Left forelimb (tissue), 1 donor: Measurements from ENCODE around the gene NUAK1.

ENCODE experiments used
- DNase-seq: peaks from one replicate; pipeline ENCODE4 v3.0.0-alpha.2; 2018; ENCODE audit warnings: low spot score

NUAK1 gene

DNA sequence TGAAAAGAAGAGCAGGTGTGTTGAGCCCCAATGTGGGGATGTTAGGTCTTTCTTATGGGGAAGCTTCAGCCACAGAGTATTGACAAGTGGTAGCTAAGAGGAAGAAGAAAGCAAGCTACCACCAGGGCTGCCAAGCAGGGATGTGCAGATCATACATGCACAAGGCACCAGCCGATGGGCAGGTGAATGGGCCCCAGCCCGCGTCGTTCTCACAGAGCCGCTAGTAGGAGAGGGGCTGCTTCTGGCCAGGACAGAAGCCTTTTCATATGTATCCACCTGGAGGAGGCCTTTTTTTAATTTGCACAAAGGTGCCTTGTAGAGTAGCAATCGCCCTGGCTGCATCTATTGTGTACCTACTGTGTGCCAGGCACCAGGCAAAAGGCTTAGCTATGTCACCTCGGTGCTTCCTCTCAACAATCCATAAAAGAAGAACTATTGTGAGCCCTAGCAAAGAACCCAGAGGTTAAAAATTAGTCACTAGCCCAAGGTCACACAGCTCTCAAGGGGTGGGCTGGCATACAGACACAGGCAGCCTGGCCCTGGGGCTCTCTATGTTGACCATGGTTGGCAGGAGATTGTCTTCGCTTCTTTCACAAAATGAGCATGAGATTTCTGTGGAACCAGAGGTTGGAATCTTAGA, 8.2 kb downstream of the NUAK1 start:
- no peak for DNase-seq

DNA sequence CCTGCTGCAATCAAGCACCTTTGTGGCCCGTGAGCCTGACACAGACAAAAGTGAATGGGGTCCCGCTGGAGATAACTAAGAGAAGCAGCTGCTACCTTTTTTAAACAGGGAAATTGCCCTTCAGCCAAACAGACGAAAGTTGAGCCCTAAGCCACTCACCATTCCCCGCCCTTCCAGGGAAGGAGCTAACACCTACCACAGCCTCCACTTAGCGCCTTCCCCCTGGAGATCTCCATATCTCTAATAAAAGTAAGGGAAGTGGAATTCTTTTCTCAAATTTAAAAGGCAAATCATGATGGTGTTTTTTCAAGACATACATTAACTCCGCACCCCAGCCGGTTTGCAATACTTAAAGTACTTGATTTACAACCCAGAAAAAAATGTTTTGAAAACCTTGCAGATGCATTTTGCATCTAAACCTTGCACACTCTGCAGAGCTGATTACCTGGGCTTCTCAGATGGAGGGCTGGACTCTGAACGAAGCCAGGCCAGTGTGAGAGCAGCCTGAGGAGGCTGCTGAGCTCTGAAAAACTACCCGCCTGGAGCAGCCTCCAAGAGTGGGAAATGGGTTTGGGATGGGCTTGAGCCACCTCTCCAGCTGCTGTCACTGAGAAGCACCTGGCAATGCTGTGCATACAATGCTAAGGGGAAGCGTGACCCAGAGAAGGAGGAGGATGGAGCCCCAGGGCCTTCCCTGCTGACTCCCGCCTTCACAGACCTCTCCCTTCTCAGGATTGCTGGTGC, 10.0 kb downstream of the NUAK1 start:
- DNase-seq: no peak

DNA sequence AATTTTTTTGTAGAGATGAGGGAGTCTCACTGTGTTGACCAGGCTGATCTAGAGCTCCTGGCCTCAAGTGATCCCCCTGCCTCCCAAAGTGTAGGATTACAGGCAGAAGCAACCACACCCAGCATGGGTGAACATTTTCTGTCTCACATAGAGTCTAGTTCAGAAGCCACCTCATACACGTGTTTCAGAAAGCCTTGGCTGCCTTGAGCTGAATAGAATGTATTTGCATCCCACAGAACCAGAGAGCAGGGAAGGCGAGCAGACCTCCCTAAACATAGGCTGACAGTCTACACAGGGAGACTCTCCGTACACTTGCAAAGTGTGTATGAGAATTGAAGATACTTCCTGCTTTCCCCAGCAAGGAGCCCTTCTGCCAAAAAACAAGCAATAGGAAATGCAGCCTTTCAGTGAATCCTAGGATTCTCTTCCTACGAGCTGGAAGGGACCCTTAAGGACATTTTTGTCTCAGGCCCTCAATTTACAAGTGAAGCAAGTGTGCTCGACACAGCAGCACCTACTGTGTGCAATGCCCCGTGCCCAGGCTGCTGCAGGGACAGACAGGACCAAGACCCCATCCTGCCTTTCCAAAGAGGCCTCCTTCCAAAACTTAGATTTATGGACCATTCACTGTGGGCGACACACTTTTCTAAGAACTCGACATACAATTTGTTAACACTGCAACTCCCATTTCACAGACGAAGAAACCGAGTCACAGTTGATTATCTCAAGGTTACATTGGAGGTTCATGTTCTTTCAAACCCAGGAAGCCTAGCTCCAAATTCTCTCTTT, 11.2 kb downstream of the NUAK1 start:
- DNase-seq: no peak

DNA sequence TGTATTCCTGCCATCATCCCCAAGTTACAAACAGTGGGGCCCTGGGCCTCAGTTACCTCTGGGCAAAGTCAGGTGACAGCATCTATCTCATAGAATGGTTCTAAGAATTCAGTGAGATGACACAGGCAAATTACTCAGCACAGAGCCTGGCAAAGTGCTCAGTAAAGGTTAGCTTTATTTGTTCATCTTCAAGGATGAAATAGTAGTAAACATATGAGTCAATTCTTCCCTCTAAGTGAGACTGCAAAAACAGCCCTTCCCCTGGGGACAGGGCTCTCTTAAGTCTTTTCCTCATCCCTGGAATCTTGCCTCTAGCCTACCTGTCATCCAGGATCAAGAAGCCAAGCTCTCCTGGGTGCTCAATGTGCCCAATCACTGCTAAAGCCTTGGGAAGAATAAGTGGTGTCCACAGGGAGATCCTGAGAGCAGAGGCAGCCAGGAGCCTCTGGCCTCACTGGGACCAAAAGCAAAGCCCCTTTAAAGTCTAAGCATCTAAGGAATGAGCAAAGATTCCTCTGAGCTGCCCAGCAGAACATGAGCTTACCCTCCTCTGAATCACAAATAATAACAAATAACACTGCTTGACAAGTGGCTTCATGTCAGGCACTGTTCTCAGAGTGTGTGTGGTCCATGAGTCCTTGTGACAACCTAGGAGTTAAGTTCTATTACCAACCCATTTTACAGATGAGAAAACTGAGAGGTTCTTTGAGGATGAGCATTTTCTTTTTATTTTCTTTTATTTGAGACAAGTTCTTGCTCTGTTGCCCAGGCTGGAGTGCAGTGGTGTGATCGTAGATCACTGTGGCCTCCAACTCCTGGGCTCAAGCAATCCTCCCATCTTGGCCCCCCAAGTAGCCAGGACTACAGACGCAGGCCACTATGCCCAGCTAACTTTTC, 12.1 kb downstream of the NUAK1 start:
- no peak for DNase-seq

DNA sequence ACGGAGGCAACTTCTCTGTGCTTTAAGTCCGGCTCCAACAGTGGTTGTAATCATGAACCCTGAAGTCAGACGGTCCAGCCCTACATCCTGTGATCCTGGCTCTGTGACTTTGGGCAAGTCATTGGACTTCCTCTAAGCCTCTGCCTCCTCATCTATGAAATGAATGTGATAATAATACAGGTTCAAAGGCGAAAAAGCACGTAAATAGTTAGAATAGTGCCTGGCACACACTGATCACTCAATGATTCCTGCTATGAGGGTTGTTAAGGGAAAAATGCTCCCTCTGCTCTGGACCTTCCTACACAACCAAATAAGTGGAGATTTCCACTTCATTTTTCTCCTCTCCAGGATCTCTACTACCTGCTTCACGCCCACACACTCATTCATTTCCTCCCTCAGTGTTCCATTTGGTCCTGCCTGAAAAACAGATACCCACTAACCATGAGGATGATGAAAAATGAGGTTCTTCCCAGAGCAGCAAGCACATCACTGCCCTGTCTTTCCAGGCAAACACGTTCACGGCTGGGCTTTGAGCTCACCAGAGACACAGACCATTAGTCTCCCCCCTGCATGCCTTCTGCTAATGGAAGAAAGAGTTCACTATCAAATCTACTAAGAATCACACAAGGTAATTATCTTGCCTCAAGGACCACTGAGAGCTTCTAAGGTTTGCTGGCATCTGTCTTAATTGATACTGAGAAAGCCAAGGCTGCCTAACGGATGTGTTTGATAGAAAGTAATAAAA, 13.2 kb downstream of the NUAK1 start:
- no peak for DNase-seq

DNA sequence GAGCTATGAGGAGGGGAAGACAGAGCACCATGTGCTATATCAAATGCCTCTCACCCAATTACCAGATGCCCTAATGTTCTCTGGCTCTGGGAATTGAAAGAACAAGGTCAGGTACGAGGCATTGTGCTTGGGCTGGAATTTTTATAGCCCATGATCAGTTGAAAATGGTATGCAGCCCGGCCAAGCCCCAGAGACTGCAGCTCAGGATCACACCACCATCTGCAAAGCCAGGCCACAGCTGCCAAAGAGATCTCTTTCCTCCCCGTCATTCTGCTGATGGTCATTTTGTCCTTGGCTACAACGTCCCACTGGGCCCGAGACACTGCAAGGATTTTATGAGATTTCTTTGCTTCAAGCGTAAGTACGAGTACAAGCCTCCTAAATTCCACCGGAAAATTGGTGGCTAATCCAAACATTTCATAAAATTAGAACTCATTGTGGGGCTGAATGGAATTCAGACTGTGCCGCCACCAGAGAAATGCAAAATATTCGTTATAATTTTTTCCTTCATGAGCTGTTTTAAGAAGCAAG, 15.1 kb downstream of the NUAK1 start:
- DNase-seq: no peak

DNA sequence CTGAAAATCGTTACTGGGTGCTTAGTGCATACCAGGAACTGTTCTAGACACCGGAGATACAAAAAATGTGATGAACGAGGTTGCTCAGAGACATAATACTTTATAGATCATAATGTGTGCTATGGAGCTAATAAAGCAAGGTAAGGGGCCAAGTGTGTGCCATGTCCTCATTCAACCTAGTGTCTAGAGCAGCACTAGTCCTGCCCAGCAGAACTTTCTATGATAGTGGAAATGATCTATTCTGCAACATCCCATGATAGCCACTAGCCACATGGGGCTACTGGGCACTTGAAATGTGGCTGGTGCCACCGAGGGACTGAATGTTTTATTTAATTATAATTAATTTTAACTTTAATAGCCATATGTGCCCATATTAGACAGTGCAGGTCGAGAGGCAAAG, 15.6 kb downstream of the NUAK1 start:
- no peak for DNase-seq

DNA sequence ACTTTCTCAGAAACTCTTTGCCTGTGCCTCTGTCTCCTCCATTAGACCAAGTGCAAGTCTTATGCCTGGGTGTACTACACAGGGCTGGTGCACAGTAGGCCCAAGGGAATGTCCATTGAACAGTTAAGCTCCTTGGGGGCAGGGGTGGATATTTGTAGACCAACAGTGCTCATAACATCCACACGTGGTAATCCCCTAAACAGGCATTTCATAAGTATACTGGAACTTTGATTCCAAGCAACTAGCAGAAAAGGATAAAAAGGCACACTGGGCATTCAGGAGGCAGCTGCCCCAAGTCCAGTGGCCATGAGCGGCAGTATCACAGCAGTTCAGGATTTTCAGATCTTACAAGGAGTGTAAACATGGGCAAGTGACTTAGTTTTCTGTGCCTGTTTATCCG, 16.8 kb downstream of the NUAK1 start:
- no peak for DNase-seq

DNA sequence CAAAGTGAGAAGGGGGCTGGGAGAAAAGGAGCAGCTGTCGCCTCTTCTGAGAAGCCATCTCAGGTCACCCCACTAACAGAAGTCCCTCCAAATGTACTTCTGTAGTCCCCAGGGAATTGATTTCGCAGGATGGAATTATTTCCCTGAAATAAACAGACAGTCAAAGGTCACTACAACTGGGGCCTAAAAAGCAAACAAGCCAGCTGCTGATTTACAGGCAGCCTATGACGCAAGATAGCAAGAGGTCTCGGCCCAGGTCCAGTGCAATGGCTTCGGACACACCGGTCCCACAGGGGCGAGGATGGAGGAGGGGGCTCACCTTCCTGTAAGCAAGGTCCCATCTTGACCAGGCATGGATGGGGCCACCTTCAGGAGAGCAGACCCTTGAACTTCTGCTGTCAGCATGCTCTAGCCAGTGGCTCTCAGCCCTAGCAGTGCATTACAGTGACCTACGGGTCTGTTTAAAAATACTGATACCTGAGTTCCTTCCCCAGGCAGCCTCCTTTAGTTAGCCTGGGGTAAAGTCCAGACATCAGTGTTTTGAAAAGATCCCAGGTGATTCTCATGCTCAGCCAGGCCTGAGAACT, 18.1 kb downstream of the NUAK1 start:
- DNase-seq: no peak

DNA sequence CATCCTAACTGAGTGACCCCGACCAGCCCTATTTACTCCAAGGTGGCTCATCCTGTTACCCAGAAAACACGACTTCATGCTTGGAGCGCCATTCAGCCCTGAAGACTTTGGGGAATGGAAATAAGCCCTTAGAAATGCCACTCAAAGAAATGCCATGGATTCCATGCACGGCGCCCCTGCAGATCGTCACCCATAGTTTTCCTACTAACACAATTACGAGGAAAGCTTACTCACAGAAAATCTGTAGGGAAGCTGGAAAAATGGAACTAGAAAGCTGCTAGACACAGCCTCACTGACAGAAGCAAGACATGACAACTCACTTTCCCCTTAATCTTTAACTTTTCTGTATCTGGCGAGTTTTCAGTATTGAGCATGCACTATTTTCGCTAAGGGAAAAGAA, 19.5 kb downstream of the NUAK1 start:
- DNase-seq: no peak

DNA sequence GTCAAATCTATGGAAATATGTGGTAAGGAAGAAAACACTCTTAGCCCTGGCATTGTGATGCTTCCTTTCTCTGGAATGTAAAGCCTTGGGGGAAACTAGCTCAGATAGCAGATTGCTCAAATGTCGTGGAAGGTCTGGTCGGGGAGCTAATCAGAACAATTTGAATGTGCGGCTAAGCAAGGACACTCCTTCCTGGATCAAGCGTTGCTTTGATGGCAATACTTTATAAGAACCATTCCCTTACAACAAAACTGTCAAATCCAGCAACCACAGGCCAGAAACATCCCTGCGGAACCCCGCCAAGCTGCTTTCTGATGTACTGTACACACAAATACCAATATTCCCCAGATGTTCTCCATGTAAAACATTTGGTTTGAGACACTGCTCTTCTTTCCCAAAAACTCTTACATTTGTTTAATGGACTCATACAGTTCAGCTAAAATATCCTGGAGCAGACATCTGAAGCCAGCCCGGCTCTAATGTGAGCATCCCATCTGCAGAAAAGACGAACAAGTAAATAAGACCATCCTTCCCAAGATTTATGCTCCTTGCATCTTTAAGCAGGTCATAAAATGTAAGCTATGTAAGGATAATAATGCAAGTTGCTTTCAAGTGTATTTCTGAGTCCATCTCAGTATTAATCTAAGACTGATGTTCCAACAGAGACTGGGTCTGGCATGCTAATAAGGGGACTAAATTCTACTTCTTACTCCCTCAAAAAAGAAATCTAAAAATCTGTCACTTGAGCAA, 20.2 kb downstream of the NUAK1 start:
- DNase-seq: no peak

DNA sequence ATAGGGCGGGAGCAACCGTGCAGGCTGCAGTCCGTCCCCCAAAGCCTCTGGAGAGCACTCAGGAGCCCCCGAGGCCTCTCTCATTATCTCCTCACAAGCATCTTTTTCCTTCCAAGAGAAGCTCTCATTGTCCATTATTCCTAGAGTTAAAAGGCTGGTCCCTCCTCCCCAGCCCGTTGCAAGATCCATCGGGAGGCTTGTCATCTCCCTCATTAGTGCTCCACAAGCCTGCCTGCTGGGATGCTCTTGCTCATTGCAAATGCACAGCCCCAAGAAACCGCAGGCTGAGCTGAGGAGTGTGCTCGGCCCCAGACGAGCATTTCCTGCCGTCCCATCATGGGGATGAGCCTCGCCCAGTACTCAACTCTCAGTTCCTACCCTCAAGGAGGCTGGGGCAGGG, 23.3 kb downstream of the NUAK1 start:
- DNase-seq: no peak

DNA sequence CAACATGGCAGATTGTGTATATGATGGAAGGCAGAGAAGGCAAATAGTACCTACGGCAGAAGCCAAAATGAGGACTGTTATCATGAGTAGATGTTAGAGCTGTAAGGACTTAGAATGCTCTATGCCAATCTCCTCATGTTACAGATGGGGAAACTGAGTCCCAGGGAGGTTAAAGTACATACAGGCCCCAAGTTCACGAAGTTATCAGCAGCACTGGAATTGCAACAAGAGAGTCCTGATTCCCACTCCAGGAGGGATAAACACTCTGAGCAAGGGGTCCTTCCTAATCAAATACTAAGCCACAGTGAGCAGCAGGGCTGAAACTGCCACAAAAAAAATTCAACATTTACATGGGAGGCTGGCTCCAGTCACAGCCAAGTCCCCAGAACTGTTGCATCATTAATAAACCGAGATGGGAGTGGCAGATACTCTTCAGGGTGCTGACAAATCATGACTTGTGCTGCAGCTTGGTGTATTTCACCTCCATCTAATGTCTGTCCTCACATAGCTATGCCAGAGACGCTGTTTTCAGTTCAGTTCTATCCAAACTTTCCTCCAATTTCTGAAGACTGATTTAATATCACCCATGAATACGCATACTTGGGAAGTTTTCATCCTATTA, 24.2 kb downstream of the NUAK1 start:
- no peak for DNase-seq

DNA sequence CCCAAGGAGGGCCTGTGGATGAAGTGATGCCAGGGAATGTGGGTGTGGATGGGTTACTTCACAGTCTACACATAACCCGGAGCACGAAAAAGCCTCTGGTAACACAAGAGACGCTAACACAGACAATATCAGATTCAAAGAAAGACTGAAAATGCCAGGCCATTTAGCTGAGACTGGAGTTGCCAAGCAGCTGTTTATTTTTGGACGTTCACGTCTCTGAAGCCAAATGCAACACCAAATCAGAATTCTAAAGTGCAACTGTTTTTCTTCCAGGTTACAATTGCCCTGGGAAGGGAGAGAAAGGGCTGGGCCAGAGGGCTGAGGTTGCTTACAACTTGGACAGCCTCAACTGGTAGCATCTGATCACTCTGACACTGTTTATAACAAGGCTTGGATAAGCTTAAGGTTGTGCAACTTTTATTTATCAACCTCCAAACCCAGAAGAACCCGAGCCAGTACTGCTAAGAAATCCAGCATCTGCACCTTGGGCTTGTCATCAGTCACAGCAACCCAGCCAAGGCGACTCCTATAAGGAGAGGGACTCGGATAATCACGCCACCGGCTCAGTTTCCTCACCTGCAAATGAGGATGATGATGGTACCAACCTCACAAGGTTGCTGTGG, 24.8 kb downstream of the NUAK1 start:
- no peak for DNase-seq

DNA sequence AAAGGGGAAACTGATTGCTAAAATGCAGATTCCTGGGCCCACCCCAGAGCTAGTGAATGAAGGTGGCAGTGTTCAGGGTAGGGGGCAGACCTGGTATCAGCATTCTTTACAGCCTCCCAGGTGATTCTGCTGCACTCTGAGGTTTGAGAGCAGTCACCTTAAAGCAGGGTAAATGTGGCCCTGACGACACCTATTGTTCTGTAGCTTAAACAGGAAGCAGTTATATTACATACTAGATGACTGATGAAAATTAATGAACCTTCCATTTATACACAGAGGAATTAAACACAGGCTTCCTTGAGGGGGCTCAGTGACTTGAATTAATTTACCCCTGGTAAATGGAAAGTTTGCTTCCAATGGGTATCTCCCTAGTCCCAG, 25.3 kb downstream of the NUAK1 start:
- no peak for DNase-seq

DNA sequence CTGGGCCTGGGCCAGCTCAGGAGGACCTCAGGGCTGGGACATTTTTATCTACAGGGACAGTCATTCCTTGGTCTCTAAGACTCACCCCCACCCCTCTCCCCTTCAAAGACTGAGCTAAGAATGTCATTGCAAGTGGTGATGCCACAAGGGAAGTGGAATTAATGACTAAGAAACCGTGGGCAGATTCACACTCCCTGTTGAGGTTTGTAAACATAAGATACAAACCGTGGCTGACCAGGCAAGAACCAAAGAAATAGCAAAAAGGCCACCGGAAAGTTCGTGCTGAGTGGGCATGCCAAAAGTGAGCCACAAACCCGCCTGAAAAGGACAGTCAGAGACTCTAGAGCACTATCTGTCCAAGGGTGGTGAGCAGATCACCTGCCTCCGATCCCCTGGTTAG, 25.7 kb downstream of the NUAK1 start:
- DNase-seq: no peak

DNA sequence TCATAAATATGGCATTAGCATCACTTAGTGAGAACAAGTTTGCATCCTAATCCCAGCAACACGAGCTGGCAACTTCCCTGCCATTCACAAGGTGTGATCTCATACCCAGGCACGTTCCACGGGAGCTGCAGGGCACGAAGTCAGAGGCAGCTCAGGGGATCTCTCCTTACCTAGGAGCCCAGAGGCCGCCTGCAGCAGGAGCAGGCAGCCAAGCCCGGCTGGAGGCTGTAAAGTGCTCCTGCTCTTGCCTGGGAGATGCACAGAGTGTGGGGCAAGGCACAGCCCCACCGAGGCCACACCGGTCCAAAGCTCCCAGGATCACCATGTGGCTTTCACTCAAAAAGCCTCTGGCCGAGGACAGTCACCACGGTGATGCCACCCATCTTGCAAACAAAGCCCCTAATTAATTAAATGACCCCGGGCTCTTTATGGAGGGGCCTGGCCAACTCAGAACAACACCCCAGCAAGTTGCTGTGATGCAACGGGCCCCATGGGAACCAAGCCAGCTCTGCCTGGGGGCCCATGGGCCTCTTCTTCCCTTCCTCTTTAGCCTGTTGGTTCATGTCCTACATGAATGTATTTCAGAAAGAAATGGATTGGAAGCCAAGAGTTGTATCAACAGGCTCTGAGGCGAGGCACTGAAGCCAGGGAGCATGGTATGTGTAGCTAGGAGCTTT, 26.5 kb downstream of the NUAK1 start:
- no peak for DNase-seq

DNA sequence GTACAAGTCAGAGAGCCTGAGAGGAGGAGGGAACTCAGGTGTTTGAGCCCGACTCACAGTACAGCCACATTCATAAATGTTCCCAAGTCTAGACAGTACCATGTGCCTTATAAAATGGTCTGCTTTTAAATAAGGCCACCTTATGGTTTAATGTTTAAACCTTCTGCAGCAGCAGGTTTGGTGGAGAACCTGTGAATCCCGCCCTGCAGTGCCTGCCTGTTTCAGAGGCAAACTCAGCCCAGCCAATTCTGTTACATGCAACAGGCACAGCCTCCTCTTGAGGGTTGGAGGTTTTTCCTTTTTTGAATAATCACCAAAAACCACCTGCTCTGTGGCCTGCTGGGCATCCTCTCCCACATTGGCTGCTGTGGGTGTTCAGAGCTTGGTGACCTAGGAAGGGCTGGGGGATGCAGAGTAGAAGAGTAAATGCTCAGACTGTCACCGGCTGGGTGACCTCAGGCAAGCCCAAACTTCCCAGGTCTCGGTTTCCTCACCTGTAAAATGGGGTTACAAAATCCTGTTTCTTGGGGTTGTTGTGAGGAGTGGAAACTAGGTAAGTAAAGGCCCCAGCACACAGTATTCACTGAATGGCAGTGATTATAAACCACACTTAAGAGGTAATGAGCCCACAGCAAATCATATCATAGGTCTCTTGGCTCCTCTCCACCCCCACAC, 28.0 kb downstream of the NUAK1 start:
- no peak for DNase-seq
